Measurements from ENCODE around the gene PHLDB1. TPM values are rescaled to one million over a fixed set of nuclear protein-coding genes. Genes with fewer than 3 reads are reported as not detected.
A peak's percentile ranks its signal among the peaks of the same experiment; 100 is the strongest.

The PHLDB1 gene
- total and polyA plus RNA-seq, 2 of the 8 experiments (the other 6 are each of a cell fraction or from before 2014, with no cell fraction given): 53.9 to 74.8 TPM

- Histone ChIP-seq H3K79me2 (ENCODE audit: control insufficient read depth in 1 of 2, insufficient read depth in 2 of 2, low read length in 2 of 2) (no peaks in the 10 kb centered on the region), H3K9me3 (ENCODE audit: insufficient read depth in 2 of 2, low read depth in 1 of 2, low read length in 1 of 2) (no peaks in the 10 kb centered on the region), H3K4me1 (replicated peaks in 1 of 4; ENCODE audit: control insufficient read depth in 3 of 4, insufficient read depth in 4 of 4, low read length in 3 of 4) (peaks cover 0 to 27% (median 22%) of the 10 kb centered on the region in 4 experiments; a peak in 6 of 7 replicates), H3K23me2 (ENCODE audit: low read depth, low read length) (no peaks in the 10 kb centered on the region; the same call in 1 of the 2 replicates), H3K79me1 (ENCODE audit: low read depth, low read length) (no peaks in the 10 kb centered on the region), H3K4me3 (ENCODE audit: extremely low read depth in 1 of 4, insufficient read depth in 2 of 4, low read depth in 3 of 4, low read length in 4 of 4) (no peak overlapping the region), H4K20me1 (replicated peaks in 1 of 2; ENCODE audit: control insufficient read depth in 1 of 2, insufficient read depth in 2 of 2, low read length in 2 of 2) (peaks cover 2 to 6% of the 10 kb centered on the region in 2 experiments), H2BK15ac (ENCODE audit: low read length) (peak overlapping the region; percentile 61; the same call in 1 of the 2 replicates), H3K18ac (ENCODE audit: extremely low read depth, low read length) (peak overlapping the region; percentile 60), H4K8ac (ENCODE audit: extremely low read depth, insufficient read depth, low read length) (no peak overlapping the region), H2BK120ac (replicated peaks; ENCODE audit: low read depth, low read length) (no peak overlapping the region), H3K4ac (replicated peaks; ENCODE audit: insufficient read length, low read depth, low read length) (no peak overlapping the region), H3K4me2 (ENCODE audit: insufficient read depth in 1 of 2, low read depth in 2 of 2, low read length in 2 of 2) (peak overlapping the region; percentile 0 to 41; a peak in 3 of 4 replicates), H3K36me3 (ENCODE audit: control insufficient read depth in 2 of 4, insufficient read depth in 4 of 4, low read length in 3 of 4) (peaks cover 0 to 10% (median 5%) of the 10 kb centered on the region in 4 experiments; a peak in 5 of 8 replicates), H4K5ac (ENCODE audit: insufficient read length, low read depth, low read length) (no peak overlapping the region), H3K27me3 (replicated peaks in 1 of 4; ENCODE audit: control insufficient read depth in 3 of 4, extremely low read depth in 1 of 4, insufficient read depth in 3 of 4, low read length in 3 of 4) (no peaks in the 10 kb centered on the region), H2BK20ac (ENCODE audit: low read length) (no peak overlapping the region), H3K14ac (ENCODE audit: insufficient read length) (no peak overlapping the region), H2AFZ (ENCODE audit: low read length) (no peak overlapping the region; the same call in 1 of the 2 replicates), H4K91ac (replicated peaks; ENCODE audit: insufficient read length, low read length) (no peak overlapping the region), H2AK5ac (ENCODE audit: low read depth, low read length) (no peak overlapping the region), H3K27ac (ENCODE audit: low read depth, low read length) (no peak overlapping the region), H3K9ac (replicated peaks in 1 of 4; ENCODE audit: extremely low read depth in 1 of 4, low read depth in 3 of 4, low read length in 3 of 4) (no peak overlapping the region; a peak in 1 of 7 replicates), H2BK5ac (ENCODE audit: low read depth, low read length) (peak overlapping the region; percentile 75; the same call in 1 of the 2 replicates), H3K56ac (replicated peaks; ENCODE audit: insufficient read length, low read depth, low read length) (no peak overlapping the region), H2BK12ac (ENCODE audit: low read depth, low read length) (peak overlapping the region; percentile 80; the same call in 1 of the 2 replicates), H3K23ac (ENCODE audit: insufficient read length) (no peak overlapping the region)
- peak; percentile 79 for FAIRE-seq
- peak; percentile 88 to 100 for DNase-seq (ENCODE audit: low read depth in 1 of 2, low spot score in 2 of 2)
- WGBS, 2 experiments (ENCODE audit: extremely low coverage in 1 of 2, insufficient coverage in 1 of 2, insufficient read length in 1 of 2, insufficient replicate concordance in 2 of 2, low coverage in 1 of 2, low lambda C conversion rate in 2 of 2, missing lambda C conversion rate in 1 of 2): 24% methylated on average over 26 of the region's 26 CpGs; no CpG with 5 or more reads in 1 of the 2 experiments
- CTCF ChIA-PET (ENCODE audit: partially characterized antibody): interaction anchor here (0.7 to 8.5 kb wide), 27 partner anchors 8 to 318 kb away, joined by 3 to 89 read pairs (median 6); partner anchors contain the start of genes PHLDB1 and UPK2
- POLR2A ChIA-PET (ENCODE audit: partially characterized antibody): interaction anchor here (1.0 to 16.1 kb wide), 15 partner anchors 8 to 266 kb away, joined by 3 to 271 read pairs (median 4); partner anchors contain the start of genes BCL9L, DDX6 and PHLDB1
Observed at GRCh38 chr11:118659314-118659952, 52.0 kb downstream of the PHLDB1 start.

Data from H1 (cell line).